Cardiac muscle cell (in vitro differentiated cells and primary cell): ENCODE results near the gene CSF1. TPM values are rescaled to one million over a fixed set of nuclear protein-coding genes. Genes with fewer than 3 reads are reported as not detected.
A peak's percentile ranks its signal among the peaks of the same experiment; 100 is the strongest.
"Not testable (repeated sequence)": the region's sequence is repeated elsewhere in the genome, so short reads cannot be mapped to it uniquely, and the experiment has no call there.

ENCODE experiments used
- DNase-seq, 2 donors: peaks; one replicate each; pipeline versions ENCODE4 v3.0.0 to v3.0.0-alpha.2; 2010 to 2017; ENCODE audit warnings: low read depth in 1 of 2, low spot score in 1 of 2
- H3K27ac ChIP-seq: fragments of 200-600 bp; sonication (generic); 2 replicates; pipeline ENCODE4 v1.5.1; 2016
- H3K27me3 ChIP-seq: fragments of 200-600 bp; sonication (generic); 2 replicates; pipeline ENCODE4 v1.6.0; 2016; ENCODE audit warnings: control low read depth
- H3K36me3 ChIP-seq: fragments of 200-600 bp; sonication (generic); 2 replicates; pipeline ENCODE4 v1.5.1; 2016; ENCODE audit warnings: control low read depth
- H3K4me1 ChIP-seq: fragments of 200-600 bp; sonication (generic); 2 replicates; pipeline ENCODE4 v1.8.1; 2017; ENCODE audit warnings: low read depth, mild to moderate bottlenecking, mixed run types
- H3K4me3 ChIP-seq: fragments of 200-600 bp; sonication (generic); 2 replicates; pipeline ENCODE4 v1.5.1; 2016; ENCODE audit warnings: mild to moderate bottlenecking
- H3K9me3 ChIP-seq: fragments of 200-600 bp; sonication (generic); 2 replicates; pipeline ENCODE4 v1.5.1; 2017; ENCODE audit warnings: low read depth, mild to moderate bottlenecking, control low read depth
- CTCF ChIP-seq: IDR thresholded peaks from 2 replicates; pipeline ENCODE4 v1.5.1; 2012; ENCODE audit warnings: low read depth, mild to moderate bottlenecking, low read length
- polyA plus RNA-seq: library from polyadenylated mRNA; unstranded; fragments of >200 nt; fragmentation: Nextera tagmentation; extraction: Ambion mirVana; gene quantifications from 2 replicates; pipeline ENCODE4 v1.2.1, GENCODE V29; 2016
- total RNA-seq: library from RNA; depleted of rRNA; stranded (reverse); fragments of >200 nt; gene quantifications from 2 replicates; pipeline ENCODE4 v1.2.3, GENCODE V29; 2016

Gene CSF1
- total and polyA plus RNA-seq, 2 experiments from 2014 or later = 4.9 to 5.7 TPM

DNA sequence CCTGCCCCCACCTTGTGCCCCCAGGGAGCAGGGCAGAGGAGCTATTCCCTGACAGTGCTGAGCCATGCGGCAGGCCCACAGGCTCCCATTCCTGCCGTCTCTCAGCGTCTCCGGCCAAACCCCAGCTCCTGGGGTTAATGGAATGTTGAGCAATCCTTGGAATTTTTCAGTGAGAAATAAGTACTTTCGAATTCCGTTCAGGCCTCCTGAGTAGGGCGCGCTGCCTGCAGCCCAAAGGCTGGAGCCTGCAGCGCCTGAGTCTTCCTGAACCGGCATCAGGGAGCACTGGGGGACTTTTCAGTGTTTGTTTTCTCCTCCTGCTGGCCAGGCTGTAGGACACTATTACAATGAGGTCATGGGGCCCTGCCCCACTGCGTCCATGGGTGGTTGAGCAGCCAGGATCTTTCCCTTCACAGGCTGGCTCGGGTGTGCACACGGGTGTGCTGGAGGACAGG lies 33.3 kb upstream of the CSF1 start:
- no peaks in the 10 kb centered on the region for H3K9me3 ChIP-seq
- H3K27ac ChIP-seq = no peak overlapping the region
- no peaks in the 10 kb centered on the region for H3K27me3 ChIP-seq
- DNase-seq = peak; percentile 47 to 96
- H3K4me1 ChIP-seq = peaks cover 13% of the 10 kb centered on the region
- TF ChIP-seq CTCF = peak; percentile 40
- no peak overlapping the region for H3K4me3 ChIP-seq
- H3K36me3 ChIP-seq = no peaks in the 10 kb centered on the region

- Histone ChIP-seq H3K27ac (no peak overlapping the region), H3K36me3 (no peaks in the 10 kb centered on the region), H3K27me3 (no peaks in the 10 kb centered on the region), H3K4me1 (peaks cover 13% of the 10 kb centered on the region), H3K4me3 (no peak overlapping the region), H3K9me3 (no peaks in the 10 kb centered on the region)
- DNase-seq = no peak
- no peak for TF ChIP-seq CTCF
Observed at GRCh38 chr1:109877776-109878175, 32.9 kb upstream of the CSF1 start.

DNA sequence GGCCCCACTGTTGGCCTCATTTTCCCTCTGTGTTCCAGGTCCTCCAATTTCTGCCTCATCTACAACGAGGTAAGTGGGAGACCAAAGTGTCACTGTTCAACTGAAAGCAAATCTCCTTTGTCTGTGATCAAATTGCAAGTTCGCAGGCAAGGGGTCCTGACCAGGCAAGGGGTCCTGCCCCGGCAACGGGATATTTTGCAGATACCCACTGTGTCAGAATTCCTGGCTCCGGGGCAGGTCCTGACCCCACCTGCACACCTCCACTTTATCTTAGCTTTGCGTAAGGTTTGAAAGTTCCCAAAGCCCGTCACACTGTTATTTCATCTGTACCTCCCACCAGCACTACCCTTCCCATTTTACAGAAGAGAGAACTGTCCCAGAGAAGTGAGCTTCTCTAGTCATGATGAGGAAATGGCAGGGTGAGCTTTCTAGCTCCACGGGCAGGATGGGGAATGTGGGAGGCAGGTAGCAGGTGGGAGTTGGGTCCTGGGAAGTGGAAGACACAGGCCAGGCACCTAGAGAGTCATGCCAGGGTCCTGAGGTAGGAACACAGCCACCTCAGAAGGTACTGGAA lies 32.0 kb upstream of the CSF1 start:
- DNase-seq = no peak
- Histone ChIP-seq H3K4me1 (peaks cover 13% of the 10 kb centered on the region), H3K27ac (no peak overlapping the region), H3K9me3 (no peaks in the 10 kb centered on the region), H3K36me3 (no peaks in the 10 kb centered on the region), H3K4me3 (no peak overlapping the region), H3K27me3 (no peaks in the 10 kb centered on the region)
- TF ChIP-seq CTCF = no peak

- H3K4me1 ChIP-seq = peaks cover 13% of the 10 kb centered on the region
- H3K27me3 ChIP-seq, H3K36me3 ChIP-seq, H3K9me3 ChIP-seq, DNase-seq, H3K27ac ChIP-seq, H3K4me3 ChIP-seq: not testable (repeated sequence)
Observed at GRCh38 chr1:109879371-109879770, 31.3 kb upstream of the CSF1 start.

- H3K4me3 ChIP-seq = no peak overlapping the region
- peaks cover 13% of the 10 kb centered on the region for H3K4me1 ChIP-seq
- TF ChIP-seq CTCF = no peak
- H3K27ac ChIP-seq = no peak overlapping the region
- H3K9me3 ChIP-seq = no peaks in the 10 kb centered on the region
- no peaks in the 10 kb centered on the region for H3K36me3 ChIP-seq
- no peak for DNase-seq
- H3K27me3 ChIP-seq = no peaks in the 10 kb centered on the region
Observed at GRCh38 chr1:109879881-109880525, 30.6 kb upstream of the CSF1 start.
